HG03521 (cell line): Measurements from ENCODE around the gene BHLHE40.

Source experiments
- ATAC-seq: cut with Tn5 transposase; IDR thresholded peaks from one replicate; pipeline ENCODE4 v1.9.1; 2021; ENCODE audit warnings: mild to moderate bottlenecking, moderate library complexity; ENCODE audit not compliant: unreplicated experiment

Gene BHLHE40

GRCh38 chr3:5016211-5017161, 37.2 kb downstream of the BHLHE40 start:
- peak; percentile 66 for ATAC-seq

GRCh38 chr3:5017925-5018531, 38.8 kb downstream of the BHLHE40 start:
- ATAC-seq, result no peak

- ATAC-seq, result no peak
These were observed 40.4 kb downstream of the BHLHE40 start for GRCh38 chr3:5019411-5020241.

- no peak for ATAC-seq
These were observed 41.0 kb downstream of the BHLHE40 start for GRCh38 chr3:5020242-5020722.

- no peak for ATAC-seq
These were observed 42.2 kb downstream of the BHLHE40 start for GRCh38 chr3:5021116-5022092.

- ATAC-seq, result peak; percentile 59
These were observed 43.1 kb downstream of the BHLHE40 start for GRCh38 chr3:5022187-5022965.

- ATAC-seq, result no peak
These were observed 43.9 kb downstream of the BHLHE40 start for GRCh38 chr3:5022966-5023776.

GRCh38 chr3:5023777-5024346, 44.6 kb downstream of the BHLHE40 start:
- ATAC-seq, result no peak

GRCh38 chr3:5026046-5026362, 46.8 kb downstream of the BHLHE40 start:
- ATAC-seq, result no peak

- no peak for ATAC-seq
These were observed 50.5 kb downstream of the BHLHE40 start for GRCh38 chr3:5029715-5030114.

GRCh38 chr3:5030152-5030551, 50.9 kb downstream of the BHLHE40 start:
- no peak for ATAC-seq

- ATAC-seq, result no peak
These were observed 53.6 kb downstream of the BHLHE40 start for GRCh38 chr3:5032844-5033243.
